OCI-LY7 (cell line): ENCODE measurements around the gene LIPE.

Experiments used
- CTCF ChIP-seq: fragments of 200-600 bp; sonication (generic); conservative IDR thresholded peaks from 2 replicates; pipeline ENCODE4 v1.5.1; 2014; ENCODE audit warnings: mild to moderate bottlenecking, antibody characterized with exemption, low read length, moderate library complexity, mixed read lengths
- EZH2phosphoT487 ChIP-seq: fragments of 200-600 bp; sonication (generic); IDR thresholded peaks from 2 replicates; pipeline ENCODE4 v1.6.1; 2018; ENCODE audit warnings: low read depth, borderline replicate concordance, mild to moderate bottlenecking, mixed run types, antibody characterized with exemption, low read length, moderate library complexity, mixed read lengths

GRCh38 chr19:42388851-42389489 is 38.2 kb downstream of the LIPE start:
- TF ChIP-seq CTCF (no peak), EZH2phosphoT487 (no peak)
